Rectal smooth muscle tissue (tissue), 1 donor: ENCODE measurements around the gene HDC.

Source experiments
- H3K27ac ChIP-seq: one replicate; pipeline ENCODE4 v1.7.0; 2013; ENCODE audit warnings: low read depth, low read length, inconsistent platforms
- H3K27me3 ChIP-seq: one replicate; pipeline ENCODE4 v1.7.0; 2013; ENCODE audit warnings: low read length; ENCODE audit not compliant: control insufficient read depth, insufficient read depth
- H3K36me3 ChIP-seq: one replicate; pipeline ENCODE4 v1.7.0; 2013; ENCODE audit warnings: low read length; ENCODE audit not compliant: control insufficient read depth, insufficient read depth
- H3K4me1 ChIP-seq: one replicate; pipeline ENCODE4 v1.7.0; 2013; ENCODE audit warnings: low read length; ENCODE audit not compliant: control insufficient read depth, insufficient read depth
- H3K4me3 ChIP-seq: one replicate; pipeline ENCODE4 v1.7.0; 2013; ENCODE audit warnings: low read length
- H3K9ac ChIP-seq: one replicate; pipeline ENCODE4 v1.7.0; 2013; ENCODE audit warnings: low read length

HDC gene

DNA sequence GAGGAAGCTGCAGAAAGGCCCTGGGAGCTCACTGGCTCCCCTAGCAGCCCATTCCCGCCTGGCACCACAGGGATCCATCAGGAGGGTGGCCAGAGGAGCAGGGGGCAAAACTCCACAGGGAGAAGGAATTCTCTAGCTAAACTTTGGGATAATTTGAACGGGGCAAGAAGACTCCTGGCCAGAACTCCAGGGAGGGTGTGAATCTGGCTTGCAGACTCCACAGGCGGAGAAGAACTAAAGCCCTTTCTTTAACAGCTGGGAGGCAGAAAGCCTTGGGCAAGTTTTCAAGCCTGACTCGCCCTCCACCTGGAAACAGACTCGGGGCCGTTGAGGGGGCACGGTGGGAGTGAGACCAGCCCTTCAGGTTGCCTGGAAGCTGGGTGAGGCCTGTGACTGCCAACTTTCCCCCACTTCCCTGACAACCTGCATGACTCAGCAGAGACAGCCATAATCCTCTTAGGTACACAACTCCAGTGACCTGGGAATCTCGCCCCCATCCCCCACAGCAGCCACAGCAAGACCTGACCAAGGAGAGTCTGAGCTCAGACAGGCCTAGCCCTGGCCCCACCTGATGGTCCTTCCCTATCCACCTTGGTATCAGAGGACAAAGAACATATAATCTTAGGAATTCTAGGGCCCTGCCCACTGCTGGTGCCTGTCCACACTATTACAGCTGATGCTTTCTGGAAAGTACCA is 54.9 kb downstream of the HDC start:
- Histone ChIP-seq H3K9ac (no peak overlapping the region), H3K27ac (no peak overlapping the region), H3K4me1 (no peaks in the 10 kb centered on the region), H3K27me3 (no peaks in the 10 kb centered on the region), H3K4me3 (no peak overlapping the region), H3K36me3 (no peaks in the 10 kb centered on the region)

DNA sequence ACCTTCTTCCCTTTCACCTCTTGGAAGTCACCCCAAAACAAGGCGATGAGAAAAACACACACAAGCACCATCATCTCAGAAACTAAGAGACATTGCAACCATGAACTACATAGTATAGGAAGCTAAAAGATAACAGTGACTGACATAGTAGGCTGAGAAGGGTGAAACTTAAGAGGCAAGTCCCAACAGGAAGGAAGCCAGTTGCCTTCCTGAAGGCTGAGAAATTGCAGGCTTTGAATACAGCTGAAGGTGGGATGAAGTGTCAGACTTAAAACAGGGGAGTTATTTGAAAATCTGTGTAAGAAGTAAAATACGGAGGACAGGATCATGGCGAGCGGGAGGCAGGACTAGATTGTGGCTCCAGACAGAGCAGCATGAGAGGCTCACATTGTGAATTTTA is 55.7 kb downstream of the HDC start:
- H3K4me3 ChIP-seq: no peak overlapping the region
- H3K9ac ChIP-seq: no peak overlapping the region
- H3K27ac ChIP-seq: no peak overlapping the region
- H3K4me1 ChIP-seq: no peaks in the 10 kb centered on the region
- no peaks in the 10 kb centered on the region for H3K36me3 ChIP-seq
- H3K27me3 ChIP-seq: no peaks in the 10 kb centered on the region

DNA sequence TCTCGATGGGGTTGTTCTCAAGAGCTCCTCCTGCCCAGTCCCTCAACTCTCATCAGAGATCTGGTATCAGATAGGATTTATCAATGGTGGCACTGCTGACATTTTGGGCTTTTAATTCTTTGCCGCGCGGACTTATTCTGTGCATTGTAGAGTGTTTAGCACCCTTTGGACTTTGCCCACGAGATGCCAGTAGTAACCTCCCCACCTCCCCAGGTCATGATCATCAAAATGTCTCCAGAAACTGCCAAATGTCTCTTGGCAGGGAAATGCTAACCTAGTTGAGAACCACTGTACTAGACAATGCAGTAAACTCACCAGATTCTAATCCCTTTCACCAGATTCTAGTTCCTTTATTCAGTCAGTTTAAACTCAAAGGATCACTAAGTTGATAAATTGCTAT is 59.5 kb downstream of the HDC start:
- no peak overlapping the region for H3K4me3 ChIP-seq
- no peaks in the 10 kb centered on the region for H3K36me3 ChIP-seq
- H3K27me3 ChIP-seq: no peaks in the 10 kb centered on the region
- H3K4me1 ChIP-seq: no peaks in the 10 kb centered on the region
- H3K9ac ChIP-seq: no peak overlapping the region
- no peak overlapping the region for H3K27ac ChIP-seq

DNA sequence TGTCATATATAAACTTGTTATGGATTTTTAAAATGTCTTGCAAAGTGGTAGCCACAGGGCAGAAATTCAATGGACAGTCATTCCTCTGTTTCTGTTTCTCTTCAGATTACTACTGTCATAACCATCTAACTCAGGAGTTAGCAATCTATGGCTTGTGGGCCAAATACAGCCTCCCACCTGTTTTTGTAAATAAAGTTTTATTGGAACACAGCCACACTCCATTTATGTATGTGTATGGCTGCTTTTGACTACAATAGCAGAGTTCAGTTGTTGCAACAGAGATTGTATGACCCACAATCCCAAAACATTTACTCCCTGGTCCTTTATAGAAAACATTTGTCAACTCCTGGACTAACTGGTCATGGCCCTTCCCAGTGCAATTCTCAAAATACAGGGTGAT is 63.5 kb downstream of the HDC start:
- H3K4me1 ChIP-seq: no peaks in the 10 kb centered on the region
- H3K27me3 ChIP-seq: no peaks in the 10 kb centered on the region
- no peak overlapping the region for H3K4me3 ChIP-seq
- H3K9ac ChIP-seq: no peak overlapping the region
- H3K36me3 ChIP-seq: no peaks in the 10 kb centered on the region
- no peak overlapping the region for H3K27ac ChIP-seq

DNA sequence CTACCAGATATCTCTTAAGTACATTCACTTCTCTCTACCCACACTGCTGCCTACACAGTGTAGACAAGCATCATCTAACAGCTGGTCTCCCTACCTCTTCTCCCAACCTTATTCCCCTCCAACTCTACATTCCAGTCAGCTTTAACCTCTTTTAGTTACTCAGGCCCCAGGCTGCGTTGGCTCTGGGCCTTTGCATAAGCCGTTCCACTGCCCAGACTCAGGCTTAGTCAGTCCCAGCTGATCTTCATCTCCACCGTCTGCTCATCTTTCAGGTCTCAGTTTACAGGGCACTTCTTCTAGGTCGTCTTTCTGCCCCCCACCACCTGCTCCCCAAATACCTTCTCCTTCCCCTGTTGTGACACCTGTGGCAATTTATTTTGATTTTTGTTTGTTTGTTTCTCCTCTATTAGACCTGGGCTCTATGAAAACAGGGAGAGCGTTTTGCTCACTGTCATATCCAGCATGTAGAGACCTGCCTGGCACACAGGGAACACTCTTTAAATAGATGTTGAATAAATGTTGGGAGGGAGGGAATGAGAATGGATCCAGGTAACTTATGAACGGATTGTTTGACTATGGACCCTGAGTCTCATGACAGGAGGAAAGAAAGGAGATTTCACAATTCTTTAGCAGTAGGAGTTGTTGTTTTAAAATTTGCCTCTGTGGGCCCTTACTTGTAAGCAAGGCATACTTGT is 72.5 kb downstream of the HDC start:
- no peaks in the 10 kb centered on the region for H3K4me1 ChIP-seq

GRCh38 chr15:50192164-50192563 is 73.4 kb downstream of the HDC start:
- Histone ChIP-seq H3K9ac (no peak overlapping the region), H3K4me3 (no peak overlapping the region), H3K4me1 (no peaks in the 10 kb centered on the region), H3K27me3 (no peaks in the 10 kb centered on the region), H3K36me3 (no peaks in the 10 kb centered on the region), H3K27ac (no peak overlapping the region)

More for the DNA sequence above, 72.5 kb downstream of the HDC start:
- Histone ChIP-seq H3K27ac (no peak overlapping the region), H3K9ac (no peak overlapping the region), H3K4me3 (no peak overlapping the region), H3K27me3 (no peaks in the 10 kb centered on the region), H3K36me3 (no peaks in the 10 kb centered on the region)
